Tibial nerve (tissue), 4 donors: ENCODE results near the gene ARPP21. TPM values are rescaled to one million over a fixed set of nuclear protein-coding genes. Genes with fewer than 3 reads are reported as not detected.

Experiments used
- DNase-seq, 2 donors: peaks; one replicate each; pipeline ENCODE4 v3.0.0-alpha.2; 2019; ENCODE audit warnings: low spot score in 2 of 2
- H3K27ac ChIP-seq, 4 donors: fragments of 200-600 bp; sonication (generic) in 3 of 4; one replicate each; pipeline ENCODE4 v1.5.1; 2017 to 2019; ENCODE audit warnings: mild to moderate bottlenecking in 1 of 4
- H3K27me3 ChIP-seq, 2 donors: fragments of 200-600 bp; sonication (generic) in 1 of 2; one replicate each; pipeline versions ENCODE4 v1.5.1 to v1.6.0; 2017 to 2019
- H3K36me3 ChIP-seq, 3 donors: fragments of 200-600 bp; sonication (generic); one replicate each; pipeline ENCODE4 v1.5.1; 2018 to 2019
- H3K4me1 ChIP-seq, 4 donors: fragments of 200-600 bp; sonication (generic) in 3 of 4; one replicate each; pipeline ENCODE4 v1.5.1; 2017 to 2019
- H3K4me3 ChIP-seq, 4 donors: fragments of 200-600 bp; sonication (generic) in 3 of 4; one replicate each; pipeline ENCODE4 v1.5.1; 2017 to 2019; ENCODE audit warnings: mild to moderate bottlenecking in 1 of 4, moderate library complexity in 1 of 4
- H3K9me3 ChIP-seq, 4 donors: fragments of 200-600 bp; sonication (generic) in 3 of 4; one replicate each; pipeline ENCODE4 v1.5.1; 2017 to 2019
- EP300 ChIP-seq, 2 donors: sonication (generic); formaldehyde crosslinking; IDR thresholded peaks; one replicate each; pipeline ENCODE4 v1.6.1; 2017; ENCODE audit warnings: antibody characterized with exemption in 2 of 2, mild to moderate bottlenecking in 1 of 2
- POLR2A ChIP-seq, 2 donors: fragments of 450-650 bp; IDR thresholded peaks; one replicate each; pipeline ENCODE4 v1.6.1; 2017; ENCODE audit warnings: antibody characterized with exemption in 2 of 2, mild to moderate bottlenecking in 2 of 2, moderate library complexity in 2 of 2
- WGBS, 2 donors: methylation state at CpG; one replicate each; pipeline ENCODE4 v1.1.5; 2018; 5-methylcytosine and 5-hydroxymethylcytosine counted together
- total RNA-seq, 4 donors: library from RNA; depleted of rRNA; stranded (reverse); fragments of >200 nt; gene quantifications; one replicate each; pipeline ENCODE4 v1.1.0, GENCODE V29; 2016
- TF ChIP-seq, protein P1 (sequence below), 5 experiments: fragments of 200-600 bp in 3 of 5; fragments of 450-650 bp in 2 of 5; sonication (generic) in 3 of 5; IDR thresholded peaks; one replicate each; pipeline ENCODE4 v1.5.1; 2016 to 2019; ENCODE audit warnings: antibody characterized with exemption in 5 of 5, mild to moderate bottlenecking in 3 of 5, moderate library complexity in 2 of 5

Gene ARPP21
- total RNA-seq, 4 donors from 2014 or later: not detected

DNA sequence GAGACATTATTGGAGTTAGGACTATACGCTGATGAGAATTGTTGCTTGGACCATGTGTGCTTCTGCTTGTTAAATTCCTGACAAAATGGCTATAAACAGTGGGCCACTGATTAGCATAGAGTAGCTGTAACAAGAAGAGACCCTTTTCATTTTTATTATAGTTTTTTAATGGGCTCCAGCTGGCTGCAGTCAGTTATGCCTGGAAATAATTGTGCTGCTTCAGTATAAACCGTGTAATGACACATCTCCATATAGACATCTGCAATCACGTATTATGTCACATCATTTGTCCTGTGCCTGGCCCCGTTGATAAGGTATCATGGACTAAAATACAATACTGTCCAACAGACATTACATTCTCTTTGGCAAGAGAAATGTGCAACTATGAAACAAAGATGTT lies 50.9 kb downstream of the ARPP21 start:
- H3K27me3 ChIP-seq: no peaks in the 10 kb centered on the region
- DNase-seq: no peak
- H3K4me1 ChIP-seq: no peaks in the 10 kb centered on the region
- no peak overlapping the region for H3K4me3 ChIP-seq
- 66 to 68% methylated on average over 4 of the region's 4 CpGs for WGBS, 2 donors
- H3K27ac ChIP-seq: no peak overlapping the region
- no peaks in the 10 kb centered on the region for H3K36me3 ChIP-seq
- TF ChIP-seq EP300 (IDR thresholded peaks at IDR 0.05) (no peak), POLR2A (IDR thresholded peaks at IDR 0.05) (no peak)
- TF ChIP-seq, protein P1, sequence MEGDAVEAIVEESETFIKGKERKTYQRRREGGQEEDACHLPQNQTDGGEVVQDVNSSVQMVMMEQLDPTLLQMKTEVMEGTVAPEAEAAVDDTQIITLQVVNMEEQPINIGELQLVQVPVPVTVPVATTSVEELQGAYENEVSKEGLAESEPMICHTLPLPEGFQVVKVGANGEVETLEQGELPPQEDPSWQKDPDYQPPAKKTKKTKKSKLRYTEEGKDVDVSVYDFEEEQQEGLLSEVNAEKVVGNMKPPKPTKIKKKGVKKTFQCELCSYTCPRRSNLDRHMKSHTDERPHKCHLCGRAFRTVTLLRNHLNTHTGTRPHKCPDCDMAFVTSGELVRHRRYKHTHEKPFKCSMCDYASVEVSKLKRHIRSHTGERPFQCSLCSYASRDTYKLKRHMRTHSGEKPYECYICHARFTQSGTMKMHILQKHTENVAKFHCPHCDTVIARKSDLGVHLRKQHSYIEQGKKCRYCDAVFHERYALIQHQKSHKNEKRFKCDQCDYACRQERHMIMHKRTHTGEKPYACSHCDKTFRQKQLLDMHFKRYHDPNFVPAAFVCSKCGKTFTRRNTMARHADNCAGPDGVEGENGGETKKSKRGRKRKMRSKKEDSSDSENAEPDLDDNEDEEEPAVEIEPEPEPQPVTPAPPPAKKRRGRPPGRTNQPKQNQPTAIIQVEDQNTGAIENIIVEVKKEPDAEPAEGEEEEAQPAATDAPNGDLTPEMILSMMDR (IDR thresholded peaks at IDR 0.05): no peak
- H3K9me3 ChIP-seq: no peaks in the 10 kb centered on the region

DNA sequence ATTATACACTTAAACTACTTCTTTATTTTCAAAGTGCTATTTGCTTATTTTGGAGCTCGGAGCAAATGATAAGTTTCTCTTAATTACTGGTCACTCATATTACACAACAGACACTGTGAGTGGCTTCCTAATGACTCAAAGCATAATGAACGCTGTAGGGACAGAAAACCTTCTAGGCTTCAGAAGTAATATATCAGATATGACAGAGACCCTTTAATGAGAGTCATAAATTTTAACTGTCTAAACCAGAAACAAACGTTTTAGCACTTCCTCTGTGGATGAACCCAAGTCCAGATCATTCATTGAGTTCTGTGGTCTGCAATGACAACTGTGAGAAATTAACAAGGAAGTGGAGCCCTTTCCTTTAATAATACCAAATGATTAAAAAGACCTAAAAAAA lies 66.6 kb downstream of the ARPP21 start:
- no peak overlapping the region for H3K4me3 ChIP-seq
- no peaks in the 10 kb centered on the region for H3K4me1 ChIP-seq
- TF ChIP-seq POLR2A (IDR thresholded peaks at IDR 0.05) (no peak), EP300 (IDR thresholded peaks at IDR 0.05) (no peak)
- TF ChIP-seq, protein P1 (IDR thresholded peaks at IDR 0.05): no peak
- H3K27ac ChIP-seq: no peak overlapping the region
- DNase-seq: no peak
- WGBS, 2 donors: 46 to 54% methylated on average over 3 of the region's 3 CpGs
- no peaks in the 10 kb centered on the region for H3K27me3 ChIP-seq
- no peaks in the 10 kb centered on the region for H3K9me3 ChIP-seq
- H3K36me3 ChIP-seq: no peaks in the 10 kb centered on the region

DNA sequence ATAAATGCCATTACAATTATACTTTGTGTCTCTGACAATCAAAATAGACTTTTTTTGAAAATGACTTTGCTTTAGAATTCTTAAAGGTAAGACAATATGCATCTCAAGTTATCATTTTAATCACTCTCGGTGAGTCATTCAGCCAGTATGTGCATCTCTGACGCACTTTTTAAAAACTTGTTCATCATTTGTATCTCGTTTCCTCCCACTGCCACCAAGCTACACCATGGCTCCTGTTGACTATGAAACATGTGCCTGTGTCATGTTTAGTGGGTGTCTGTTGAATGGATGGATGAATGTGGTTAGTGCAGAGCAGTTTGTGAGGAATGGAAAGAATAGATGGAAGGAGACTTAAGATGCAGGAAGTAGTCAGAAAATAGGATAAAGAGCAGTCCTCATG lies 68.6 kb downstream of the ARPP21 start:
- WGBS, 2 donors: 83 to 91% methylated on average over 3 of the region's 3 CpGs
- DNase-seq: no peak
- no peaks in the 10 kb centered on the region for H3K9me3 ChIP-seq
- H3K27me3 ChIP-seq: no peaks in the 10 kb centered on the region
- H3K4me3 ChIP-seq: no peak overlapping the region
- H3K36me3 ChIP-seq: no peaks in the 10 kb centered on the region
- H3K27ac ChIP-seq: no peak overlapping the region
- TF ChIP-seq POLR2A (IDR thresholded peaks at IDR 0.05): no peak
- TF ChIP-seq, protein P1 (IDR thresholded peaks at IDR 0.05): no peak
- no peak for TF ChIP-seq EP300 (IDR thresholded peaks at IDR 0.05)
- no peaks in the 10 kb centered on the region for H3K4me1 ChIP-seq

DNA sequence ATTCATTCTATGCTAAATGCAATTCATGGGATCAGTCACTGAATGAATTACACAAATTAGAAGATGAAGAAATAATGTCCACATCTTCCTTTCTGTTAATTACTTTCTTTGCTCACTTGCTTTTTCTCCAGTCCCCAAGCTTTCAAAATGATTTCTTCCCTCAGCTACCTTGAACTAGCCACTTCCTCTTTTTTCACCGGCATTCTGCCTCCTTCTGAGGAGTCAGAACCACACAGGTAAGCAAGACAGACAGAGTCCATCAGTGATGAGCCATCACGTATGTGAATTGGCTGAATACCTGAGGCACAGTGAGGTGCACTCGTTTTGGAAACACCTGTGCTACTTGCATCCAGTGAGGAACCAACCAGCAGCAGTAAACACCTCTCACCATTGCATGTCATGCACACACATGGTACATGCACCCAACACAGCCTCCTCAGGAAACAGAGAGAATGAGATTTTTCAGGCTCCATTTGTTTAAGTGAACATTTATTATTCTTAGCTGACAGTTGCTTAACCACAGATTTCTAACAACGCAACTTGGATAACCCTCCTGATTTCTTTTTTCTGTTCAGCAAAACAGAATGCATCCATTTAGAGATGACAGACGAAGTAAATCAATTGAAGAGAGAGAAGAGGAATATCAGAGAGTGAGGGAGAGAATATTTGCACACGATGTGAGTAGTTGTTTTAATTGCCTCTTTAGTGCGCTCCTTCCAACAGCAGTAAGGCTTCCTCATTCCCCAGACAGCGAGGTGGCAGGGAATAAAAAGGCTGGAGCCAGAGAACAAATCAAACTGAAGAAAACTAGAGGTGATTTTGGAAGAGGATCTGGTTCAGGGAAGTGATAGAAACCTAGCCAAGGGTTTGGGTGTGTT lies 69.3 kb downstream of the ARPP21 start:
- Histone ChIP-seq H3K27ac (no peak overlapping the region), H3K36me3 (no peaks in the 10 kb centered on the region), H3K4me3 (no peak overlapping the region), H3K27me3 (no peaks in the 10 kb centered on the region), H3K4me1 (no peaks in the 10 kb centered on the region), H3K9me3 (no peaks in the 10 kb centered on the region)
- TF ChIP-seq EP300 (IDR thresholded peaks at IDR 0.05): no peak
- TF ChIP-seq, protein P1 (IDR thresholded peaks at IDR 0.05): no peak
- no peak for TF ChIP-seq POLR2A (IDR thresholded peaks at IDR 0.05)
- WGBS, 2 donors: 68 to 71% methylated on average over 8 of the region's 8 CpGs
- DNase-seq: no peak

DNA sequence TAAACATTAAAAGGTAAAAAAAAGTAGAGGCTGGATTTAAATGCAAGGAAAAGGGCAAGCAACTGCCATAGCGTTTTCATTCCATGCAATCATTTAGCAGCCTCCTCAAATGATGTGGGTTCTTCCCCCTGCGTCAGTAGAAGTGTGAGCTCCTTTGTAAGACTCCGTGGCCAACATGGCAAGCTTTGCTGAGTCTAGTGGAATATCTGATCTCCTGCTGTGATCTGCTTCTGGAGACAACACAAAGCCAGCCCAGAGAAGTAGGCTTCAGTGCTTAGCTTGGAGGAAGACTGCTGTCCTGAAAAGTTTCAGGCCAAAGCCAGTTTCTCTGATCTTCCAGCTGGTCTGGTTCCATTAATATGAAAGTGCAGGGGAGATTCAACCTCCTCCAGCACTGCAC lies 70.4 kb downstream of the ARPP21 start:
- no peak overlapping the region for H3K4me3 ChIP-seq
- 71 to 75% methylated on average over 3 of the region's 3 CpGs for WGBS, 2 donors
- H3K27me3 ChIP-seq: no peaks in the 10 kb centered on the region
- no peak for DNase-seq
- TF ChIP-seq POLR2A (IDR thresholded peaks at IDR 0.05) (no peak), EP300 (IDR thresholded peaks at IDR 0.05) (no peak)
- TF ChIP-seq, protein P1 (IDR thresholded peaks at IDR 0.05): no peak
- H3K36me3 ChIP-seq: no peaks in the 10 kb centered on the region
- no peaks in the 10 kb centered on the region for H3K9me3 ChIP-seq
- no peak overlapping the region for H3K27ac ChIP-seq
- H3K4me1 ChIP-seq: no peaks in the 10 kb centered on the region
